Measurements from ENCODE around the gene SPTBN5. TPM values are rescaled to one million over a fixed set of nuclear protein-coding genes. Genes with fewer than 3 reads are reported as not detected.

The SPTBN5 gene
- total RNA-seq, 1 donor from 2014 or later = 1.9 TPM

GRCh38 chr15:41930221-41930866 lies 36.5 kb upstream of the SPTBN5 start:
- DNase-seq (peak; percentile 63), ATAC-seq (peak; percentile 61)
- TF ChIP-seq CTCF (IDR thresholded peaks at IDR 0.05) = peak; percentile 28
- H3K4me1 ChIP-seq = peaks cover 87% of the 10 kb centered on the region
- no peak overlapping the region for H3K4me3 ChIP-seq
- H3K27ac ChIP-seq = peak overlapping the region; percentile 65
- no peaks in the 10 kb centered on the region for H3K36me3 ChIP-seq
- H3K9me3 ChIP-seq = no peaks in the 10 kb centered on the region
- intact Hi-C loops (cut with DNase I) = no loop called here
- H3K27me3 ChIP-seq = no peaks in the 10 kb centered on the region

GRCh38 chr15:41928637-41929620 lies 35.1 kb upstream of the SPTBN5 start:
- Histone ChIP-seq H3K36me3 (peaks cover 13% of the 10 kb centered on the region), H3K27ac (peak overlapping the region; percentile 65), H3K4me3 (no peak overlapping the region), H3K27me3 (no peaks in the 10 kb centered on the region), H3K4me1 (peaks cover 79% of the 10 kb centered on the region), H3K9me3 (no peaks in the 10 kb centered on the region)
- intact Hi-C loops (cut with DNase I) = no loop called here
- TF ChIP-seq CTCF (IDR thresholded peaks at IDR 0.05) = no peak
- peak; percentile 65 for ATAC-seq
- peak; percentile 73 for DNase-seq

- Histone ChIP-seq H3K27me3 (no peaks in the 10 kb centered on the region), H3K36me3 (peaks cover 15% of the 10 kb centered on the region), H3K4me3 (no peak overlapping the region), H3K27ac (peak overlapping the region; percentile 65), H3K9me3 (no peaks in the 10 kb centered on the region), H3K4me1 (peaks cover 74% of the 10 kb centered on the region)
- TF ChIP-seq CTCF (IDR thresholded peaks at IDR 0.05) = no peak
- DNase-seq (peak; percentile 30), ATAC-seq (peak; percentile 55)
- intact Hi-C loops (cut with DNase I) = no loop called here
Observed at GRCh38 chr15:41928100-41928499, 34.2 kb upstream of the SPTBN5 start.

GRCh38 chr15:41927536-41927935 lies 33.7 kb upstream of the SPTBN5 start:
- Histone ChIP-seq H3K9me3 (no peaks in the 10 kb centered on the region), H3K27ac (peak overlapping the region; percentile 65), H3K36me3 (peaks cover 15% of the 10 kb centered on the region), H3K4me3 (no peak overlapping the region), H3K4me1 (peaks cover 74% of the 10 kb centered on the region), H3K27me3 (no peaks in the 10 kb centered on the region)
- ATAC-seq (no peak), DNase-seq (peak; percentile 1)
- no peak for TF ChIP-seq CTCF (IDR thresholded peaks at IDR 0.05)
- intact Hi-C loops (cut with DNase I) = no loop called here

- no peaks in the 10 kb centered on the region for H3K27me3 ChIP-seq
- peaks cover 15% of the 10 kb centered on the region for H3K36me3 ChIP-seq
- peak; percentile 73 for ATAC-seq
- intact Hi-C loops (cut with DNase I) = no loop called here
- no peaks in the 10 kb centered on the region for H3K9me3 ChIP-seq
- no peak overlapping the region for H3K4me3 ChIP-seq
- H3K4me1 ChIP-seq = peaks cover 74% of the 10 kb centered on the region
- H3K27ac ChIP-seq = peak overlapping the region; percentile 70
- no peak for DNase-seq
- no peak for TF ChIP-seq CTCF (IDR thresholded peaks at IDR 0.05)
Observed at GRCh38 chr15:41926185-41927056, 32.6 kb upstream of the SPTBN5 start.
